Muscle layer of colon (tissue), 2 donors: ENCODE results near the gene KIF21B.

Experiments
- H3K27ac ChIP-seq: one replicate; pipeline ENCODE4 v1.7.0; 2013; ENCODE audit warnings: low read depth, mild to moderate bottlenecking, low read length, moderate library complexity
- H3K27me3 ChIP-seq, 2 donors: one replicate each; pipeline ENCODE4 v1.7.0; 2013; ENCODE audit warnings: low read length in 2 of 2, mild to moderate bottlenecking in 2 of 2; ENCODE audit not compliant: insufficient read depth in 2 of 2, control insufficient read depth in 1 of 2
- H3K36me3 ChIP-seq: one replicate; pipeline ENCODE4 v1.7.0; 2013; ENCODE audit warnings: mild to moderate bottlenecking, low read length; ENCODE audit not compliant: insufficient read depth
- H3K4me1 ChIP-seq: one replicate; pipeline ENCODE4 v1.7.0; 2013; ENCODE audit warnings: mild to moderate bottlenecking, low read length; ENCODE audit not compliant: insufficient read depth
- H3K4me3 ChIP-seq, 2 donors: one replicate each; pipeline ENCODE4 v1.7.0; 2013; ENCODE audit warnings: low read length in 2 of 2, low read depth in 1 of 2, mild to moderate bottlenecking in 1 of 2, moderate library complexity in 1 of 2
- H3K9ac ChIP-seq: one replicate; pipeline ENCODE4 v1.7.0; 2013; ENCODE audit warnings: low read length
- H3K9me3 ChIP-seq: one replicate; pipeline ENCODE4 v1.7.0; 2013; ENCODE audit warnings: mild to moderate bottlenecking, low read length
- donor health status: abdominal sarcoma.
- donor health status: Adenocarcinoma of cecum.

The KIF21B gene

DNA sequence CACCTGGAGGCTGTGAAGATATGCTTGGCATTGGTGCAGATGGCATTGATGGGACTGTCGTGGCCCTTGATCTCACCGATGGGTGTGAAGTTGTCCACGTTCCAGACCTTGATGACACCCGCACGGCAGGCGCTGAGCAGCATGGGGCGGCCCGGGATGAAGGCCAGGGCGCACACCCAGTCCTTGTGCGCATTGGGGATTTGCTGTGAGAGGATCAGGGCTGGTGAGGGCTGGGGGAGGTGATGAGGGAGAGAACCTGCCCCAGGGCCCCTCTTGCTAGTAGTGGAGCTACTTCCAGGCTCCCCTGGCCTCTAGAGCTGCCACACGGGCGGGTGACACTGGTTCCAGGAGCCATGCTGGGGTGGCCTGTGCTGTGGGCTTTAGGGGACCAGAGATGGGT lies 48.8 kb downstream of the KIF21B start:
- Histone ChIP-seq H3K27ac (no peak overlapping the region), H3K4me3 (no peak overlapping the region), H3K4me1 (no peaks in the 10 kb centered on the region), H3K9me3 (no peaks in the 10 kb centered on the region), H3K9ac (no peak overlapping the region), H3K36me3 (no peaks in the 10 kb centered on the region), H3K27me3 (no peaks in the 10 kb centered on the region)

DNA sequence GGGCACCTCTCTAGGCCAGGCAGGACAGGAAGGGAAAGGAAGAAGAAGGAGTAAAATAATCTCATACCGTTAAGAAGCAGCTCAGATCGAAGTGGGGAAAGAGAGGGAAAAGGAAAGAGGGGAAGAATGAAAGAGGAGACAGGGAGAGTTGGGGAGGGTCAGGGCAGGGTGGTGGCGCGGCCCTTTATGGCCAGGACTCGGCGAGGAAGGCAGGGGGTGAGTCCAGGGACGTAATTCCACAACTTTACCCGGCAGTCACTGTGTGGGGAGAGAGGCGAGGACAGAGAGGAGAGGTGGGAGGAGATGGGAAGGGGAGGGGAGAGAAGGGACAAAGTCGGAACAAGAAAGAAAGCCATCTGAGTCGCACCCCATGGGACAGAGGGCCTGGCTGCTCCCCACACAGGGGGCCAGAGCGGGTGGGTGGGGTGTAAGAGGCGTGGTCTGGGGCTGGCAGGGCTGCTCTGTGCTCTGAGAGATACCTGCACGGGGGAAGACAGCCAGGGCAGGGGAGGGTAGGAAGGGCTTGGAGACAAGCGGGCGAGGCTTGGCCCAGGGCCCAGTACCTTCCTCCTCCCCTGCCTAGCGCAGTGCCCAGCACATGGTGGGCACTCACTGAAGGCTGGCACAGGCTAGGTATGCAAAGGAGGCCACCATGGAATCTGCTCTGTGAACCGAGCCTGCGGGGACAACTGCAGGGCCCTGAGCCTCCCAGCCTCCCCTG lies 49.4 kb downstream of the KIF21B start:
- Histone ChIP-seq H3K9ac (no peak overlapping the region), H3K9me3 (no peaks in the 10 kb centered on the region), H3K36me3 (no peaks in the 10 kb centered on the region), H3K27me3 (no peaks in the 10 kb centered on the region), H3K4me3 (no peak overlapping the region), H3K27ac (no peak overlapping the region), H3K4me1 (no peaks in the 10 kb centered on the region)

DNA sequence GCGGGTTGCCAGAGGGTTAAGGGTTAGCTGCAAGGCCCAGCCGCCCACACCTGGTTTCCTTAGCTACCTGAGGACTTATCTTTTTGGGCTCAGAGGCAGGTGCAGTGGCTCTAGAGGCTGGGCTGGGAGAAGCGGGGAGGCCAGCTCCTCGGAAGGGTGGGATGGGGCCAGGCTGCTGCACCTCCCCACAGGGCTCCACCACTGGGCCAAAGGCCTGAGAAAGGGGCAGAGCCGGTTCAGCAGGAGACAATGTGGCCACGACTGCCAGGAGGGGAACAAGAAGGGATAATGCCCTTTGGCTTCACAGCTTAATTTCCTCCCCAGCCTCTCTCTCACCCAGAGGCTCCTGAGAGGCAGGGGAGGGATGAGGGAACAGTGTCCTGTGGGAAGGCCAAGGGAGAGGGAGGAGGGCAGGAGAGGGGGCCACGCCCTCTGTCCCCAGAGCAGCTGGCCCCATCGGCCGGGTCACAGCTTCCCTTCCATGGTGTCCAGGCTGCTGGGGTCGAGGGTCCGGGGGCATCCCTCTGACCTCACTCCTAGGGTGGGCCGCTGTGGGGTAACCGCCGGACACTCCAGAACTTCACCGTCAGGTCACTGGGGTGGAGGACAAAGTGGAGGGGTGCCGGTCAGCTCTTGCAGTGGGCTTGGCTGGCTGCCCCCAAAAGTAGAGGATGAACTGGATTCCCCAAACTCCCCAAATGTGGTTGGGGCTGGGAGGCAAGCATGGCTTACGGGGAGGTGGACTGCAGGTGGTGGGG lies 50.4 kb downstream of the KIF21B start:
- no peak overlapping the region for H3K9ac ChIP-seq
- H3K27me3 ChIP-seq: no peaks in the 10 kb centered on the region
- H3K36me3 ChIP-seq: no peaks in the 10 kb centered on the region
- no peaks in the 10 kb centered on the region for H3K9me3 ChIP-seq
- H3K27ac ChIP-seq: no peak overlapping the region
- H3K4me1 ChIP-seq: no peaks in the 10 kb centered on the region
- no peak overlapping the region for H3K4me3 ChIP-seq

DNA sequence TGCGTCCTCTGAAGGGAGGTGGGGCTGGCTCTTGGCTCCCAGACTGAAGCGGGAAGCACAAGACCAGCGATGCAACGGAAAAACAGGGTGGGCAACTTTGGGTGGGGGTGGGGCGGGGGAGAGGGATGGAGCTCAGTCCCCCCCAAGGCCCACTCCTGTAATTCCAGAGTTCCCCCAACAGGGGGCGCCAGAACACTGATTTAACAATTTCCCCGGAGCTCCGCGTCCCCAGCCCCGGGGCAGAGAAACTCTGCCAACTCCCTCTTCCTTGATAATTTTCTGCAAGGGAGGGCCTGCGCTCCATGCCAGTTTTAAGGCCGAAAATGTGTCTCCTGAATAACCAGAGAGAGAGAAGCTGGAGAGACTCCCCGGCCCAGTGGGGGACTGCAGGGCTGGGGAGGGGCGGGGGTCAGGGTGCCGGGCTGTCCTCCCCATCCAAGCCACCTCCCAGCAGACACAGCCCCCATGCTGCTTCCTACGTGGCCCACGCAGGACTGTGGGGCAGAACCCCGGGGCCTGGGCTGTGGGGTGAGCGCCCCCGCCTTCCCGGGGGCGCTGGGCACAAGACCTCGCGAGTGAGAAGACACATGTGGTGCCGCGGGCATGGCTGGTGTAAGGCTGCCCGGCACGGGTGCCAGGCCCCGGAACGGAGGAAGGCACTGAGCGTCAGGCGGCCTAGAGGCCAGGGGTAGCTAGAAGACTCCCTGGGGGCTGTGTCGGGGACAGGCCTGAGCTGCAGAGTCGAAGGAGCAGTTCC lies 51.4 kb downstream of the KIF21B start:
- no peak overlapping the region for H3K9ac ChIP-seq
- no peak overlapping the region for H3K4me3 ChIP-seq
- no peaks in the 10 kb centered on the region for H3K36me3 ChIP-seq
- H3K4me1 ChIP-seq: no peaks in the 10 kb centered on the region
- no peaks in the 10 kb centered on the region for H3K9me3 ChIP-seq
- H3K27me3 ChIP-seq: no peaks in the 10 kb centered on the region
- H3K27ac ChIP-seq: no peak overlapping the region

DNA sequence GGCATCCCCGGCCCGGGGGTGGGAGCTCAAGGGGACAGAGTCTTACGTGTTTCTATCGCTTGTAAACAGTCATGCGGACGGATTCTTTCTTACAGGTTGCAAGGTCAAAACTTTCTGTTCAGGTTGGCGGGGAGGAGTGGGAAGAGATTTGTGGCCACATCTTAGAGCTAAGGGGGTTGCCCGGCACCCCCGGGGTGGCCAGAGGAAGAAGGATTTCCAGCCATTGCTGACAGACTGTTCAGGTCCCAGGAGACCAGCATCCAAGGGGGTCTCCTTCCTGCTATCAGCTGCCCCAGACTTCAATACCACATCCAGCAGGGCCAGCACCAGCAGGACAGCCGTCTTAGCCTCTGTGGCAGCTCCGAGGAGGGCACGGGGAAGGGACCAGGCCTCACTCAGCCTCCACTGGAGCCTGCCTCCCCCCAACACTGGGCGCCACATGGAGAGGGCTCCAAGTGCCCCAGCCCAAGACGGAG lies 52.0 kb downstream of the KIF21B start:
- Histone ChIP-seq H3K27ac (no peak overlapping the region), H3K27me3 (no peaks in the 10 kb centered on the region), H3K4me1 (no peaks in the 10 kb centered on the region), H3K9ac (no peak overlapping the region), H3K9me3 (no peaks in the 10 kb centered on the region), H3K4me3 (no peak overlapping the region), H3K36me3 (no peaks in the 10 kb centered on the region)

DNA sequence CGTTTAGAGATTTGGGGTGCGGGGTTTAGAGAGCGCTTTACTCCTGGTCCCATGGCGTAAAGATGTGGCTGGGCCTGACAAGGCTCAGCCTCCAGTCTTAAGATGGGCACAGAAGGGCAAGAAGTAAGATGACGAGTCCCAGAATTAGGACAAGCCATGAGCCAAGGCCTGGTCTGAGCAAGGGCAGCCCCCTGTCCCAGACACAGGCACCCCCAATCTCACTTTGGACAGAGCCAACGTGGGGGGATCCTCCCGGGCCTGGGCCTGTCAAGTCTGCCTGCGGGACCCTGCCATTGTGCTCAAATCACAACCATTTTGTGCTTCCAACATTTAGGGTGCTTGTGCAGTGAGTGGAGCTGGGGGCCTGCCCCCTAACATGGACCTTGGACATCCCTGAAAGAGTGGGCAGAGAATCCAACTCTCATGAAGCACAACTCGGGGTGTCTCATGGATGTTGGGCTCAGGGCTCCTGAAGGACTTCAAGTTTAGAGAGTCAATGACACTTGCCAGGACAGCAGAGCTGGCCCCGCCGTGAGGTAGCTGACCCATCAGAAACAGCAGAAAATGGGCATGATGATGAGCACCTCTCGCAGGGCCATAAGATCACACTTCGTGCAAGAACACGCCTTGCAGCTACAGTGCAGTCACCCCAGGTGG lies 52.6 kb downstream of the KIF21B start:
- H3K4me3 ChIP-seq: no peak overlapping the region
- H3K9me3 ChIP-seq: no peaks in the 10 kb centered on the region
- H3K27ac ChIP-seq: no peak overlapping the region
- H3K36me3 ChIP-seq: no peaks in the 10 kb centered on the region
- H3K9ac ChIP-seq: no peak overlapping the region
- H3K4me1 ChIP-seq: no peaks in the 10 kb centered on the region
- H3K27me3 ChIP-seq: no peaks in the 10 kb centered on the region

DNA sequence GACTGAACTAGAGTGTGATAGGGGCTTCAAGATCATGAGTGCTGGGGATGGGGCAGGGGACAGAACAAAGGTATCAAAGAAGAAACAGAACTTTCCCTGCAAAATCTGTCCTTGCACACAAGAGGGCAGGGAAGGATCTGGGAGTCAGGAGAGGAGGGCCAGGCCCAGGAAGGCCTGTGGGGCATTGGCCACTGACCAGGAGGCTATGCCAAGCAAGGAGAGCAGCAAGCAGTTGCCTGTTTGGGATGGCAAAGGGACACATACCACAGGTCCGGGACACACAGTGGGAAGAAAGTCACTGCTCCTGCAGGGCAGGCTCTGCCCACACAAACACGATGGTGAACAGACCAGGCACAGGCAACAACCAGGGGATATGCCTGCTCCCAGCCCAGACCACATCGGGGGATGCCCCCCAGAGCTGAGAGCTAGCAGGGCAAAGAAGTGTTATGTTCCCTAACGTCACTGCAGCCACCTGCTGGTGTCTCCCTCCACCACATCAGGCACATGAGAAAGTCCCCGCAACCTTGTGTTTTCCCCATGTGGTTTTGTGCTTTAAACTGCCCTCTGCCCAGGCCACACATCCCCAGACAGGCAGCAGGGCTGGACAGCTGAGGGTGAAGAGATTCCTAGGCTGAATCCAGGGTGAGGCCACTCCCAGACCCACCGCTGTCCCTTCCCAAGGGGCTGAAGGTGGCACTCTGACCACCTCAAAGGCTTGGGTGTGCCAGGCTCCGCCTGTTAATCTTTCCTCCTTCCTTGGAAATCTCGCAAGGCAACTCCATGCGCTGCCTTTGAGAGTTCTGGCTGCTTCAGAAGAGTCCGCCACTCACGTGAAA lies 53.6 kb downstream of the KIF21B start:
- no peaks in the 10 kb centered on the region for H3K4me1 ChIP-seq
- H3K36me3 ChIP-seq: no peaks in the 10 kb centered on the region
- H3K4me3 ChIP-seq: no peak overlapping the region
- no peak overlapping the region for H3K27ac ChIP-seq
- no peaks in the 10 kb centered on the region for H3K9me3 ChIP-seq
- no peak overlapping the region for H3K9ac ChIP-seq
- no peaks in the 10 kb centered on the region for H3K27me3 ChIP-seq

DNA sequence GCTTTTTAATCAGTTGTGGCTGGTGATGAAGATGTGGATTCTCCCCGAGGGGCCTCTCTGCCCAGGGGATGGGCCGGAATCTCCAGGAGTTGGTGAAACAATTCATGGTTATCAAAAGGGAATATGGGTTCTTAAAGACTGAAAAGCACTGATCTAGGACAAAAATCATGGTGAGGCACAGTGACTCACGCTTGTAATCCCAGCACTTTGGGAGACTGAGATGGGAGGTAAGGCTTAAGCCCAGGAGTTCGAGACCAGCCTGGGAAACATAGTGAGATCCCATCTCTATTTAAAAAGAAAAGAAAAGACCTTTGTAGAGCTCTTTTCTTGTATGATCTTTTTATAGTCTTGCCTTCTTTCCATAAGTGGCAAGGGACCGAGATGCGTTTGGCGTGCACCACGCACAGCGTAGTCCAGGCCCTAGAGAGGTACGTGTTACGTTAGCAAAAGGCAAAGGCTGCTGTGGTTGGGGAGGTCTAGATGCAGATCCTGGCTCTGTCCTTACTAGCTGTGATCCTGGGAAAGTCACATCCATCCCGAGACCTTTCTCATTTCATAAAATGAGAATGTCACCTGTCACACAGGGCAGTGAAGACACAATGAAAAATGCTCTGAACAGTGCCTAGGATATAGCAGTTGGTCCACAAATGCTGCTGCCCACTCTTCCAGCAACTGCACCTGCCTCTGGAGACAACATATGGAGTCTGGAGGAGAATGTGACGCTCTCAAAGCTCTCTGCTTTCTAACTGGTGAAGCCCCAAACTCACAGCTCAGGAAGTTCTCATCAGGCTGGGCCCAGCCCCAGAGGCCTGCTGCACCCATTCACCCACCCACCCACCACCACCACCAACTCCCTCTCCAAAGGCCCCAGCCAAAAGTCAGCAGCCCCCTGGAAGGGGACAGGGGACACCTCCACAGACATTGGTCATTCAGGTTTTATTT lies 54.8 kb downstream of the KIF21B start:
- Histone ChIP-seq H3K4me1 (no peaks in the 10 kb centered on the region), H3K4me3 (no peak overlapping the region), H3K27ac (no peak overlapping the region), H3K9ac (no peak overlapping the region), H3K9me3 (no peaks in the 10 kb centered on the region), H3K27me3 (no peaks in the 10 kb centered on the region), H3K36me3 (no peaks in the 10 kb centered on the region)

DNA sequence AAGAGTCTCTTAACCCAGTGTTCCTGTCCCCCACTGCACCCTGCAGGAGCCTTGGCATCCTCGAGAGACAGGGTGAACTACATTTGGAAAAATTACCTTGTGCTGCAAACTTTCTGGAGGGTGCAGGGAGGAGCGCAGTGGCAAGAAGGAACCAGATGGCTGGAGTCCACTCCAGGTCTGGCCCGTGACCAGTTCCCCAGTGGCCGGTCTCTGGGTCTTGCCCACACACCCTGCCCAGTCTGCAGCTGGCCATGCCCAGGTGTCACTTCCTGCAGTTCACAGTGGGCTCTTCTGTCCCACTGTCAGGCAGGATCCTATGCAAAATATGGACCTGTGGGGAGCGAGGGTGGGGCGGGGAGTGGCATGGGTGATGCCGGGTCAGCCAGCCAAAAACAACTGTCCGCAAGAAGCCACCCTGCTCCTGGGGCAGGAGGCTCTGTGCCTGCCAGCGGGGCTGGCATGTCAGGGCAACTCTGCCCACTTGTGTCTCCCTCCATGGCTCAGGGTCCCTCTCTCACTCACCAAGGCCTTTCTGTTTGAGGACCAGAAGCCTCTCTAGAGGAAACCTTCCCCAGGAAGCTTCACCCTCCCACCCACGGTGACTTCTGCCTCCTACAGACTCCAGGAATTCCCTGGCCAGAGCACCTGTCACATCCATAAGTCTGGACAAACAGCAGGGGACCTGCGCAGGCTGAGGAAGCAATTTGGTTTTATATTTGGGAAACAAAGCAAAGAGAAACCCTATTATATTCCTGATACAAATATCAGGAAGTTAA lies 55.6 kb downstream of the KIF21B start:
- Histone ChIP-seq H3K36me3 (no peaks in the 10 kb centered on the region), H3K9me3 (no peaks in the 10 kb centered on the region), H3K27ac (no peak overlapping the region), H3K4me3 (no peak overlapping the region), H3K4me1 (no peaks in the 10 kb centered on the region), H3K27me3 (no peaks in the 10 kb centered on the region), H3K9ac (no peak overlapping the region)
